Measurements from ENCODE around the gene ARHGAP18.

The ARHGAP18 gene

DNA sequence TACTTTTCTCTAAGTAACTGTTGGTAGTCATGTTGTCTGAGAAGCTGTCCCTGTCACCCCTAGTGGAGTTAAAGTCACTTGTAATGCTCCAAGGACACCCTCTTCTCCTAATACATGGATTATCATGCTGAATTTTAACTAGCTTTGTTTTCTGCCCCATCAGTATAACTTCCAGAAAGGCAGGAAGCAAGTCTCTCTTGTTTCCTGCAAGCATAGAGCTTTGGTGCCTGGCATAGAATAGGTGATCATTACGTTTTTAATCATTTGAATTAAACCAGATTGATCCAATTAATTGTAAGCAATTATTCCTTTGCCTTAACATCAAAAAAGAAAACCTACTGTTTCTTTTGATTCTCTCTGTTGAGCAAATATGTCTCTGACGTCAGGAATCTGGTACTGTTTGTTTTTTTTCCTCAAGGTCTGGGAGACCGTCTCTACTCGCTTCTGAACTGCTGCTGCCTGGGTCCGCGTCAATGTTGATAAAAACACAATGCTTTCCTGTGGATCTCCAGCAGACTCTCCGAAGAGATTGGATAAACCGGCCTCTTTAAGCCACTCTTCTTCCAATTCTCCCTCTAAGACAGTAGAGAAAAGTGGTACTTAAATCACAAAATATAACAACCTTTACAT, 71.8 kb downstream of the ARHGAP18 start:
- ATAC-seq (replicated peaks; ENCODE audit: extremely low read depth, poor library complexity, severe bottlenecking), result no peak
- no peaks in the 10 kb centered on the region for H3K4me1 Mint-ChIP-seq
- H3K9me3 Mint-ChIP-seq, result no peaks in the 10 kb centered on the region
- H3K27ac Mint-ChIP-seq (ENCODE audit: low read depth), result peak overlapping the region; percentile 56
- H3K36me3 Mint-ChIP-seq (ENCODE audit: insufficient read depth), result peaks cover 11% of the 10 kb centered on the region
- no peak for DNase-seq (ENCODE audit: low spot score in 2 of 2)
- no peaks in the 10 kb centered on the region for H3K27me3 Mint-ChIP-seq
- H3K4me3 Mint-ChIP-seq, result no peak overlapping the region

- no peaks in the 10 kb centered on the region for H3K9me3 Mint-ChIP-seq
- H3K36me3 Mint-ChIP-seq (ENCODE audit: insufficient read depth), result peaks cover 11% of the 10 kb centered on the region
- ATAC-seq (replicated peaks; ENCODE audit: extremely low read depth, poor library complexity, severe bottlenecking), result no peak
- no peak overlapping the region for H3K4me3 Mint-ChIP-seq
- no peak for DNase-seq (ENCODE audit: low spot score in 2 of 2)
- H3K27ac Mint-ChIP-seq (ENCODE audit: low read depth), result peak overlapping the region; percentile 56
- no peaks in the 10 kb centered on the region for H3K27me3 Mint-ChIP-seq
- no peaks in the 10 kb centered on the region for H3K4me1 Mint-ChIP-seq
Measured at GRCh38 chr6:129637340-129638054, 72.5 kb downstream of the ARHGAP18 start.

DNA sequence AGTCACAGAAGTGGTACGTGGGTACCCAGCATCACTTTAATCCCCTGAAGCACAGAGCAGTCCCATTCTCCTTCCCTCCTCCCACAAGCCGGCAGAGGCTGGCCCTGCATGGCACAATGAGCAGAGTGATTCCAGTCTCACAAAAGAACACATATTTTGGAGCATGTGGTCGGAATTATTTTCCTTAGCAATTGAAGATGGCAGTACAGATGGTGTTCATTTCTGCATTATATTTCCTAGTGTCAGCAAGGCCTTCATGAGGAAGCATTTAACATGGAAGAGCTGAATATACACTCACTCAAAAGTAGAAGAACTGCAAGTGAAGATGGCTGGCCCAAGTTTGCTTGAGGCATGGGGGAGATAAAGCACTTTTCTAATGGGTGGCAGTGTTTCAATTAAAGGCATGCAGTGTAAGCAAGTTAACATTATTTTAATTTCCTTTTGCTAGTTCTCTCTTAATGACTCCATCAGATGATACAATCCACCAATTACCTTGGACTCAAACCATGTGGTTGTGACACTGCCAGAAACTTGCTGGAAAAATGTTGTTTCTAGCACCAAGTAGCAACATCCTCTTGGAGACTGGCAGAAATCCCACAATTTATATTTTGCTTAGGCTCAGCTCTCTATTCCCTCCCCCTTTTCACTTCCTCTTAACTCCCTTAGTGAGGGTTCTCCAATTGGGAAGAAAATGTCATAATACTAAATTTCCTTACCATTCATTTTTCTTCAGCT, 74.4 kb downstream of the ARHGAP18 start:
- DNase-seq (ENCODE audit: low spot score in 2 of 2) (no peak), ATAC-seq (replicated peaks; ENCODE audit: extremely low read depth, poor library complexity, severe bottlenecking) (no peak)
- Mint-ChIP-seq H3K9me3 (no peaks in the 10 kb centered on the region), H3K4me1 (no peaks in the 10 kb centered on the region), H3K36me3 (ENCODE audit: insufficient read depth) (peaks cover 12% of the 10 kb centered on the region), H3K27ac (ENCODE audit: low read depth) (no peak overlapping the region), H3K4me3 (no peak overlapping the region), H3K27me3 (no peaks in the 10 kb centered on the region)

- Mint-ChIP-seq H3K4me3 (no peak overlapping the region), H3K9me3 (no peaks in the 10 kb centered on the region), H3K27ac (ENCODE audit: low read depth) (no peak overlapping the region), H3K27me3 (no peaks in the 10 kb centered on the region), H3K36me3 (ENCODE audit: insufficient read depth) (peaks cover 12% of the 10 kb centered on the region), H3K4me1 (no peaks in the 10 kb centered on the region)
- ATAC-seq (replicated peaks; ENCODE audit: extremely low read depth, poor library complexity, severe bottlenecking) (no peak), DNase-seq (ENCODE audit: low spot score in 2 of 2) (no peak)
Measured at GRCh38 chr6:129634411-129635230, 75.4 kb downstream of the ARHGAP18 start.

DNA sequence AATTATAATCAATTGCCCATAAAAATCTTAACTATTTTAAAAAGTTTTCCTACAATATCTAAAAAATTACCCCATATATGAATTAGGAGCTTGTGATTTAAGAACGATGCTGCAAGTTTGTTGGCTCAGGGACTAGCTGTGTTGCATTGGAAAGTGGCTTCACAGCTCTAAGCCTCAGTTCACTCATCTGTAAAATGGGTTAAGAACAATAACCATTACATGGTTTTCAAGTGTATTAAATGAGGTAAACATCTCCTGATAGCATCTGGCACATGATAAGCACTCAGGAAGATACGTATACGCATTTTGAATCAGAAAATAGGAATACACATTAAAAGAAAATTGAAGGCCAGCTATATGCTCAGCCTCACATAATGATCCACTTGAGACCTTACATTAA, 76.4 kb downstream of the ARHGAP18 start:
- DNase-seq (ENCODE audit: low spot score in 2 of 2) (no peak), ATAC-seq (replicated peaks; ENCODE audit: extremely low read depth, poor library complexity, severe bottlenecking) (no peak)
- no peak overlapping the region for H3K4me3 Mint-ChIP-seq
- H3K27ac Mint-ChIP-seq (ENCODE audit: low read depth), result no peak overlapping the region
- no peaks in the 10 kb centered on the region for H3K27me3 Mint-ChIP-seq
- H3K9me3 Mint-ChIP-seq, result no peaks in the 10 kb centered on the region
- H3K4me1 Mint-ChIP-seq, result no peaks in the 10 kb centered on the region
- peaks cover 12% of the 10 kb centered on the region for H3K36me3 Mint-ChIP-seq (ENCODE audit: insufficient read depth)

- Mint-ChIP-seq H3K9me3 (no peaks in the 10 kb centered on the region), H3K4me3 (no peak overlapping the region), H3K36me3 (ENCODE audit: insufficient read depth) (peaks cover 9% of the 10 kb centered on the region), H3K27ac (ENCODE audit: low read depth) (no peak overlapping the region), H3K27me3 (no peaks in the 10 kb centered on the region), H3K4me1 (no peaks in the 10 kb centered on the region)
- no peak for ATAC-seq (replicated peaks; ENCODE audit: extremely low read depth, poor library complexity, severe bottlenecking)
- DNase-seq (ENCODE audit: low spot score in 2 of 2), result no peak
Measured at GRCh38 chr6:129632172-129632613, 77.8 kb downstream of the ARHGAP18 start.

DNA sequence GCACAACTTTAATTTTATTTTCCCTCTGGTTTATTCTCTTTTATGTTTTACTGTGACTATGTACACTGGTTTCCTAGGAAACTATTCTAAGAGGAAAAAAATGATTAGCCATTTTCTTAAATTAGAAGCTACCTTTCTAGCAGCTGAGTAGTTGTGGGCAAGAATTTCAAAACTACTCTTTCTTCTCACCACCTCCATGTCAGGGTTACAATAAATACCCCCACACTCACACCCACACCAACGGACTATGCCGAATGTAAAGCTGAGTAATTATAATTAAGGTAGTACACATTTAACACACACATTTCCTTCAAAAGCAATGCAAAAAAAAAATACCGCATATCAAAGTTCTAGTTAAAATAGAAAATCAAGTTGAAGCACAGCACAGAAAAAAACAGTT, 78.9 kb downstream of the ARHGAP18 start:
- H3K27me3 Mint-ChIP-seq, result no peaks in the 10 kb centered on the region
- no peaks in the 10 kb centered on the region for H3K9me3 Mint-ChIP-seq
- no peaks in the 10 kb centered on the region for H3K4me1 Mint-ChIP-seq
- ATAC-seq (replicated peaks; ENCODE audit: extremely low read depth, poor library complexity, severe bottlenecking), result no peak
- DNase-seq (ENCODE audit: low spot score in 2 of 2), result no peak
- H3K4me3 Mint-ChIP-seq, result no peak overlapping the region
- H3K27ac Mint-ChIP-seq (ENCODE audit: low read depth), result no peak overlapping the region
- H3K36me3 Mint-ChIP-seq (ENCODE audit: insufficient read depth), result peaks cover 6% of the 10 kb centered on the region

DNA sequence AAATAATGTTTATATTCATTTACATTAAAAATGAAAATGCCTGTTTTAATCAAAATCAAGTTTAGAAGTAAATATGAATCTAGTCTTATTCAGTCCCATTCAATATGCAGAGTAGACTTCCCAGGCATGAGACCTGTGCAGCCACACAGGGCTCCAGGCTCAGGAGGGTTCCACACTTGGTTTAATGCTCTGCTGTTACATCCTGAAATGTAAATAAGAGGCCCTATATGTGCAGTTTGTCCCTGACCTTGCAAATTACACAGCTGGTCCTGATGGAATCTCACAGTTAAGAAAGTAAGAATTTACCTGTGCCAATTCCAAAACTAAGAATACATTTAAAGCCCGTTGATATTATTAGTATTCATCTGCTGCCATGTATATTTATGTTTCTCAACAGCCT, 79.4 kb downstream of the ARHGAP18 start:
- peaks cover 6% of the 10 kb centered on the region for H3K36me3 Mint-ChIP-seq (ENCODE audit: insufficient read depth)
- ATAC-seq (replicated peaks; ENCODE audit: extremely low read depth, poor library complexity, severe bottlenecking), result no peak
- no peaks in the 10 kb centered on the region for H3K4me1 Mint-ChIP-seq
- H3K27me3 Mint-ChIP-seq, result no peaks in the 10 kb centered on the region
- no peak overlapping the region for H3K4me3 Mint-ChIP-seq
- no peaks in the 10 kb centered on the region for H3K9me3 Mint-ChIP-seq
- H3K27ac Mint-ChIP-seq (ENCODE audit: low read depth), result no peak overlapping the region
- no peak for DNase-seq (ENCODE audit: low spot score in 2 of 2)

GRCh38 chr6:129628101-129628815, 81.7 kb downstream of the ARHGAP18 start:
- H3K27ac Mint-ChIP-seq (ENCODE audit: low read depth), result no peak overlapping the region
- no peak overlapping the region for H3K4me3 Mint-ChIP-seq
- no peaks in the 10 kb centered on the region for H3K4me1 Mint-ChIP-seq
- no peaks in the 10 kb centered on the region for H3K27me3 Mint-ChIP-seq
- DNase-seq (ENCODE audit: low spot score in 2 of 2), result no peak
- peaks cover 5% of the 10 kb centered on the region for H3K36me3 Mint-ChIP-seq (ENCODE audit: insufficient read depth)
- no peaks in the 10 kb centered on the region for H3K9me3 Mint-ChIP-seq
- no peak for ATAC-seq (replicated peaks; ENCODE audit: extremely low read depth, poor library complexity, severe bottlenecking)

DNA sequence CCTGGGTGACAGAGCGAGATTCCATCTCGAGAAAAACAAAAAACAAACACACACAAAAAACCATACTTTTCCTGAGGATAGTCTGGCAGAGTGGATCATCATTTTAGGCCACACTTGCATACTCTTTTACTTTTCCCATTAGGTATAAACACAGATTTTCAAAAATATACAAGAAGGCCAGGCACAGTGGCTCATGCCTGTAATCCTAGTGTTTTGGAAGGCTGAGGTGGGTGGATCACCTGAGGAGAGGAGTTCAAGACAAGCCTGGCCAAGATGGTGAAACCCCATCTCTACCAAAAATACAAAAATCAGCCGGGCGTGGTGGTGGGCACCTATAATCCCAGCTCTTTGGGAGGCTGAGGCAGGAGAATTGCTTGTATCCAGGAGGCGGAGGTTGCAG, 85.5 kb downstream of the ARHGAP18 start:
- Mint-ChIP-seq H3K4me1 (no peaks in the 10 kb centered on the region), H3K27ac (ENCODE audit: low read depth) (no peak overlapping the region), H3K36me3 (ENCODE audit: insufficient read depth) (peaks cover 3% of the 10 kb centered on the region), H3K9me3 (no peaks in the 10 kb centered on the region), H3K4me3 (no peak overlapping the region), H3K27me3 (no peaks in the 10 kb centered on the region)
- ATAC-seq (replicated peaks; ENCODE audit: extremely low read depth, poor library complexity, severe bottlenecking) (no peak), DNase-seq (ENCODE audit: low spot score in 2 of 2) (no peak)

DNA sequence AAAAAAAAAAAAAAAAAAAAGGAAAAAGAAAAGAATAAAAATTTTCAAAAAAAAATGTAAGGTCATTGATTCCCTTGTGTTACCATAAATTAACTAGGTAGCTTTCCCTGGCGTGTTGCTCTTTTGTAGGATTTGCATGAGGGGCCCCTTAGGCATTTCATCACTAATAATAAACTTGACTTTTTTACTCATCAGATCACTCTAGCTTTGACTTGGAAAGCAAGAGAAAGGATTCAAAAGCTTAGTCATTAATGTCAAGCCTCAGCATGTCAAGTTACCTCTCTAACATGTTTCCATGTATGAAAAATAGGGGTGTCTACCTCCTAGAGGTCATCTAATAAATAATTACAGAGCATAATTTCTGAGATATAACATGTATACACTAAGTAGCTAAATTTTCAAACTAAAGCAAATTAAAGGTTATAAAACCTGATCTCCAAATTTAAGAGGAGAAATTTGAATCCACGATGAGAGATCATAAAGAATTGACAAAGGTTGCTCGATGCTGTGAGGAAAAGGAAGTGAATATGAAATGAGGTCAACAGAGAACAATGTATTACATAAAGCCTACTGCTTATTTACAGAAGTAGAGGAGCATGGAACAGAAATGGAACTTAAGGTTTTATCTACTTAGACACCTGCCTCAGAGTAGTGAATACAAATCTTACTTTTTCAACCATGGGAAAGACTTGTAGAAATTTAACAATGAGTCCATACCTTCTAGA, 86.8 kb downstream of the ARHGAP18 start:
- H3K27me3 Mint-ChIP-seq, result no peaks in the 10 kb centered on the region
- no peak overlapping the region for H3K4me3 Mint-ChIP-seq
- ATAC-seq (replicated peaks; ENCODE audit: extremely low read depth, poor library complexity, severe bottlenecking), result no peak
- DNase-seq (ENCODE audit: low spot score in 2 of 2), result no peak
- H3K9me3 Mint-ChIP-seq, result no peaks in the 10 kb centered on the region
- H3K27ac Mint-ChIP-seq (ENCODE audit: low read depth), result no peak overlapping the region
- H3K4me1 Mint-ChIP-seq, result peaks cover 5% of the 10 kb centered on the region
- peaks cover 1% of the 10 kb centered on the region for H3K36me3 Mint-ChIP-seq (ENCODE audit: insufficient read depth)

All from central memory CD8-positive, alpha-beta T cell (primary cell).